Effector memory CD8-positive, alpha-beta T cell (primary cell): ENCODE results near the gene RPS6KA2.
A peak's percentile ranks its signal among the peaks of the same experiment; 100 is the strongest.

ENCODE experiments used
- ATAC-seq: fragments of 150-1000 bp; cut with Tn5 transposase; replicated peaks from 2 replicates; pipeline ENCODE4 v1.10.0; 2021; ENCODE audit warnings: mild to moderate bottlenecking, moderate library complexity
- DNase-seq, 3 experiments: peaks; one replicate each; pipeline ENCODE4 v3.0.0; 2021
- H3K27ac Mint-ChIP-seq, 2 donors: one replicate each; pipeline ENCODE4 v1.8.0; 2022; ENCODE audit warnings: mild to moderate bottlenecking in 2 of 2, mixed read lengths in 2 of 2, moderate library complexity in 2 of 2
- H3K27me3 Mint-ChIP-seq, 2 donors: one replicate each; pipeline ENCODE4 v1.8.0; 2022; ENCODE audit warnings: mixed read lengths in 2 of 2
- H3K36me3 Mint-ChIP-seq: one replicate; pipeline ENCODE4 v1.8.0; 2022; ENCODE audit warnings: mild to moderate bottlenecking, moderate library complexity, mixed read lengths; ENCODE audit not compliant: insufficient read depth
- H3K4me1 Mint-ChIP-seq, 2 donors: one replicate each; pipeline ENCODE4 v1.8.0; 2022; ENCODE audit warnings: low read depth in 2 of 2, mixed read lengths in 2 of 2
- H3K4me3 Mint-ChIP-seq, 2 donors: one replicate each; pipeline ENCODE4 v1.8.0; 2022; ENCODE audit warnings: mild to moderate bottlenecking in 2 of 2, mixed read lengths in 2 of 2, moderate library complexity in 2 of 2
- H3K9me3 Mint-ChIP-seq, 2 donors: one replicate each; pipeline ENCODE4 v1.8.0; 2022; ENCODE audit warnings: mixed read lengths in 2 of 2

Gene RPS6KA2

DNA sequence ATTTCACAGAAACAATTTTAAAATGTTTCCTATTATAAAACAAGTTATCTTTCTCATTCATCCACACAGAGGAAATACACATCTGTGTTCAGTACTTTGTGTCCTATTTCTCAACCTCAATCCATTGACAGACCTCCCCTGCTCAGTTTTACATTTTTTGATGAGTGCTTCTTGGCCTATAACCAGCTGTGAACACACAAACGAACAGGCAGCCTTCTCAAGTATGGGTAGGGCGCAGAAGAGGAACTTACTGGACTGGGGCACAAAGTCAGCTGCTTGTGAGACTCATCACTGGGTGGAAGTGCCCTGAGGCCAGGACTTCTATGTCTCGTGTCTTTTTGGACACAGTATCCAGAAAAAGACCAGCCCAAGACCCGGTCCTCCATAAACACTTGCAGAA is 2.8 kb downstream of the RPS6KA2 start:
- H3K36me3 Mint-ChIP-seq = peaks cover 16% of the 10 kb centered on the region
- DNase-seq (no peak), ATAC-seq (no peak)

GRCh38 chr6:166623318-166623717 is 3.7 kb downstream of the RPS6KA2 start:
- Mint-ChIP-seq H3K27me3 (peaks cover 35 to 52% of the 10 kb centered on the region in 2 donors), H3K36me3 (peaks cover 14% of the 10 kb centered on the region), H3K4me1 (peaks cover 10 to 13% of the 10 kb centered on the region in 2 donors), H3K27ac (no peak overlapping the region), H3K9me3 (no peaks in the 10 kb centered on the region), H3K4me3 (no peak overlapping the region)
- no peak for DNase-seq
- no peak for ATAC-seq

More for the DNA sequence above, 2.8 kb downstream of the RPS6KA2 start:
- H3K4me1 Mint-ChIP-seq = peaks cover 15 to 16% of the 10 kb centered on the region in 2 donors
- no peaks in the 10 kb centered on the region for H3K9me3 Mint-ChIP-seq
- peaks cover 38 to 61% of the 10 kb centered on the region in 2 donors for H3K27me3 Mint-ChIP-seq
- no peak overlapping the region for H3K27ac Mint-ChIP-seq
- no peak overlapping the region for H3K4me3 Mint-ChIP-seq

GRCh38 chr6:166621114-166621540 is 5.9 kb downstream of the RPS6KA2 start:
- no peak overlapping the region for H3K4me3 Mint-ChIP-seq
- H3K27ac Mint-ChIP-seq = no peak overlapping the region
- ATAC-seq (no peak), DNase-seq (no peak)
- H3K27me3 Mint-ChIP-seq = peaks cover 34 to 45% of the 10 kb centered on the region in 2 donors
- H3K36me3 Mint-ChIP-seq = no peaks in the 10 kb centered on the region
- no peaks in the 10 kb centered on the region for H3K9me3 Mint-ChIP-seq
- peaks cover 4 to 5% of the 10 kb centered on the region in 2 donors for H3K4me1 Mint-ChIP-seq

- ATAC-seq = no peak
- Mint-ChIP-seq H3K4me3 (no peak overlapping the region), H3K4me1 (peaks cover 0 to under 1% of the 10 kb centered on the region in 2 donors), H3K27me3 (peaks cover 29 to 39% of the 10 kb centered on the region in 2 donors), H3K9me3 (no peaks in the 10 kb centered on the region), H3K36me3 (no peaks in the 10 kb centered on the region), H3K27ac (no peak overlapping the region)
- DNase-seq = no peak
Measured at GRCh38 chr6:166620478-166621113, 6.5 kb downstream of the RPS6KA2 start.

DNA sequence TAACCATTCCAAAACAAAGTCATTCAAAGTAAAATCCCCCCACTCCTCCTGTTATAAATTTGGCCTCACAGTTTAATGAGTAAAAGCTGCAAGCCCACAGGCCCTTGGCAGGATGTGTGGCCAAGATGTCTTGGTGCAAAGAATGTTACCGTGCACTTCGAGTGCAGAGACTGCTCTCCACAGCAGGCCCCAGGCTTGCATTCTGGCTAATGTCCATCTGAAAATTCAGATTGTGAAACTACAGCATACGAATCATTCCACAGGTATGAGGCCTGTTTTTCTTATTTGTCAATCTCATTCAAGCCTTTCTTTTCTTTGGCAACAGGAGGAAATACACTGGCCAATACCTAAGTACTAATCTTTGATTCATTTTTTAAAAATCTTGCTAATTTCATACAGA is 7.1 kb downstream of the RPS6KA2 start:
- Mint-ChIP-seq H3K36me3 (no peaks in the 10 kb centered on the region), H3K27me3 (peaks cover 28 to 32% of the 10 kb centered on the region in 2 donors), H3K4me3 (no peak overlapping the region), H3K9me3 (no peaks in the 10 kb centered on the region), H3K27ac (no peak overlapping the region), H3K4me1 (no peaks in the 10 kb centered on the region)
- DNase-seq (no peak), ATAC-seq (no peak)

DNA sequence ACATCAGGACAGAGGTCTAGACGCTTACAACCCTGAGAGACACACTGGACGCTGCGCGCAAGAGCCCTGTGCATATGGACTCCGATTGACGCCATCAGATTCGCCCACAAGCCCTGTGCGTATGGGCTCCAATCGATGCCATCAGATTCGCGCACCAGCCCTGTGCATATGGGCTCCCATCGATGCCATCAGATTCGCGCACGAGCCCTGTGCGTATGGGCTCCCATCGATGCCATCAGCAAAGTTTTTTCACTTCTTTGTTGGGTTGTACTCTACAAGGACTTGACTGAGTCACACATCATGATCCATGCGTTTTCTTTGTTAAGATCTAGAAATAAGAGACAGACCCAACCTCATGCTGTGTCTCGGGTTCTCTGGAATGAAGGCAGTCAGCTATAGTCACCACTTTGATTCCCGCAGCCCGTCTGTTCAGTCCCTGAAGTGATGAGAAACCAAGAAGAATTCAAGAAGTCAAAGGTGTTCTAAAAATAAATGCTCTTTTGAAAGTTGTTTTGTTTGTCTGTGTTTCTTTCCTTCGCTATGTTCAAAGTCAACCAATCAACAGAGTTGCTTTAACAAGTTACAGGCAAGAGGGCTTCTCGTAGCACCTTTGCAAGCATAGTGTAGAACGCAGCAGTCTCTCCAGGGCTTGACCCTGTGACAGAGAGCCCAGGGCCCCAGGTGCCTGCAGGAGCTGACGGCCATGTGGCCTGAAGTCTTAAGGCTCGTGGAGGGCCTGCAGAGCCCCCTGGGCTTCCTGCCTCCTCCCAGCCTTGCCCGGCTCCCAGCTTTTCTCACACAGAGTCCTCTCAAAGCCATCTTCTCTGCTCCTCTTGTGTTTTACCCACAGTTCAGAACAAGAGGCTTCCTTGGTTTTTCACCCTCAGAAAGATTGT is 7.9 kb downstream of the RPS6KA2 start:
- ATAC-seq = no peak
- Mint-ChIP-seq H3K4me1 (no peaks in the 10 kb centered on the region), H3K36me3 (no peaks in the 10 kb centered on the region), H3K27me3 (peaks cover 32% of the 10 kb centered on the region in 2 donors), H3K27ac (no peak overlapping the region), H3K9me3 (no peaks in the 10 kb centered on the region), H3K4me3 (no peak overlapping the region)
- no peak for DNase-seq

- H3K36me3 Mint-ChIP-seq = no peaks in the 10 kb centered on the region
- no peaks in the 10 kb centered on the region for H3K4me1 Mint-ChIP-seq
Measured at GRCh38 chr6:166618251-166618650, 8.8 kb downstream of the RPS6KA2 start.

GRCh38 chr6:166617359-166617758 is 9.7 kb downstream of the RPS6KA2 start:
- Mint-ChIP-seq H3K4me1 (no peaks in the 10 kb centered on the region), H3K27ac (no peak overlapping the region), H3K36me3 (no peaks in the 10 kb centered on the region), H3K4me3 (no peak overlapping the region), H3K9me3 (no peaks in the 10 kb centered on the region), H3K27me3 (peaks cover 21 to 22% of the 10 kb centered on the region in 2 donors)
- ATAC-seq (no peak), DNase-seq (no peak)

More at GRCh38 chr6:166618251-166618650, 8.8 kb downstream of the RPS6KA2 start:
- no peak for DNase-seq
- no peak overlapping the region for H3K27ac Mint-ChIP-seq
- no peak overlapping the region for H3K4me3 Mint-ChIP-seq
- H3K9me3 Mint-ChIP-seq = no peaks in the 10 kb centered on the region
- peaks cover 28 to 31% of the 10 kb centered on the region in 2 donors for H3K27me3 Mint-ChIP-seq
- ATAC-seq = no peak

DNA sequence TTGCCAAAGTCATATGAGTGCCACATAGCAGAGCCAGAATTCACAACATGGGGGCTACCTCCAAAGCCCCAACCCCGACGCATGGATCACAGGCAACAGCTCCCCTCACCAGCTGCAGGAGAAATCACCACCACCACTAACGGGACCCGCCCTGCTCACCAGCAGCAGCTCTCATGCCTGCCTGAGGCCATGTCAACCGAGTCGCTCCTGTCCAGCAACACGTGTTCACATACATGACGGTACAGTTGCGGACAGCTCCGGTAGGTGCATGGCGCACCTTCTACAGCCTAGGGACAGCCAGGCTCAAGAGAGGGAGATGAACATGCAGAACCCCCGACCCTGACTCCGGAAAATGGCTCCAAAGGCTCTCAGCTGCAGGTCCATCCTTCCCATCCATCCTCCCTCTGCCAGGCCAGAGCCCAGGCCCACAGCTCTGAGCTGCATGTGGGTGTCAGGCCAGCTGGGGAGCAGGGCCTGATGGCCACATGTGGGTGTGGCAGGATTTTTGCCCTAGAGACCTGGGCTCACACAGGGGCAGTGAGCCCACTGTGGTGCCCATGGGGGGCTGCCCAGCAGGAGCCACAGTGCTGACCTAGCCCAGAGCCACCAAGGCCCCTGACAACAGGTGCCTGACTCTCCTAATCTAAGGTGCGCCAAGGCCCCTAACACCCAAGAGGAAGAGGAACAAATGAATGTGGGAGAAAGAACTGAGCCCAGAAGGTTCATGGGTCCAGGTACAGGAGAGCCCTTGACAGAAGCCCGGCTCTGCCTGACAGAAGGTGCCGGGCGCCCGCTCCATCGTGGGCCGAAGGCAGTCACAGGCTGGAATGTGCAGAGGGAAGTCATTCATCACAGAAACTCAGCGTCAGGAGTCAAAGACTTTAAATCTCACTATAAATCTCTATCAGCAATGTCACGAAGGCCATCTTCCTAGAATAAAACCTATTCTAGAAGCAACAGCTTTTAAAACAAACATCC is 10.5 kb downstream of the RPS6KA2 start:
- Mint-ChIP-seq H3K4me1 (no peaks in the 10 kb centered on the region), H3K27me3 (peaks cover 13 to 14% of the 10 kb centered on the region in 2 donors), H3K27ac (no peak overlapping the region), H3K4me3 (no peak overlapping the region), H3K36me3 (no peaks in the 10 kb centered on the region), H3K9me3 (no peaks in the 10 kb centered on the region)
- no peak for ATAC-seq
- DNase-seq = no peak

DNA sequence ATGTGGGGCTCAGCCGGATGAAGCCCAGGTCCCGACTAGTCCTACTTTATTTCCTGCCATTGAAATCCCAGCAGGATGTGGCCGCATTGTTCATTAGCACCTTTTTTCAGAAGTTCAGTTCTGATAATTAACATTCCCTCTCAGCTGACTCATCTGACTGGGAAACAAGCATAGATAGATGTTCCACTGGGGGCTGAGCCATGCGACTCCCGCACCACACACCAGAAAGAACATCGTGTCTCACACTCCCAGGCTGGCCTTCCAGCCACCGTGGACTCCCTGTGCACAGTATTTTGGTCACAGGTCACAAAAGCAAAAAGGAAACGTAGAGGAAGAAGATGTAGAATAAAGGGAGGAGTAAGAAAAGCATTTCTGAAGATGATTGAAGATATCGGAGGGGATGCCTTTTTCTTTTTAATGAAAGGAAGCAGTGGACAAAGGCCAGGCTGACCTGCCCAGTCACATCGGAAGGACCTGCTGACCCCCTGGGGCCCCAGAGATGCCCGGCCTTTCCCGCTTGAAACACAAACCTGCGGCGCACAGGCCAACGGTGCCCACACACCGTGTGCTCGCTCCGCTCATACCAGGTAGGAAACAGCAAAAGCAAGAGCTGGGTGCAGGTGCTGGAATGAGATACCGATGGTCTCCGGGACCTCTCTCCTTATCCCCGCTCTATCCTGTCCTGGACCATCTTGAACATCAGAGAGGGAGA is 11.8 kb downstream of the RPS6KA2 start:
- H3K36me3 Mint-ChIP-seq = no peaks in the 10 kb centered on the region
- peak overlapping the region; percentile 20 to 35 for H3K27ac Mint-ChIP-seq

GRCh38 chr6:166614589-166614988 is 12.5 kb downstream of the RPS6KA2 start:
- H3K36me3 Mint-ChIP-seq = no peaks in the 10 kb centered on the region
- no peak for ATAC-seq
- peaks cover 0 to 9% of the 10 kb centered on the region in 2 donors for H3K27me3 Mint-ChIP-seq
- no peaks in the 10 kb centered on the region for H3K4me1 Mint-ChIP-seq
- H3K27ac Mint-ChIP-seq = peak overlapping the region in 1 of 2 donors; percentile 20
- DNase-seq = no peak
- no peak overlapping the region for H3K4me3 Mint-ChIP-seq
- no peaks in the 10 kb centered on the region for H3K9me3 Mint-ChIP-seq

More for the DNA sequence above, 11.8 kb downstream of the RPS6KA2 start:
- no peak for DNase-seq
- no peak overlapping the region for H3K4me3 Mint-ChIP-seq
- no peak for ATAC-seq
- peaks cover under 1 to 9% of the 10 kb centered on the region in 2 donors for H3K27me3 Mint-ChIP-seq
- H3K9me3 Mint-ChIP-seq = no peaks in the 10 kb centered on the region
- H3K4me1 Mint-ChIP-seq = no peaks in the 10 kb centered on the region

DNA sequence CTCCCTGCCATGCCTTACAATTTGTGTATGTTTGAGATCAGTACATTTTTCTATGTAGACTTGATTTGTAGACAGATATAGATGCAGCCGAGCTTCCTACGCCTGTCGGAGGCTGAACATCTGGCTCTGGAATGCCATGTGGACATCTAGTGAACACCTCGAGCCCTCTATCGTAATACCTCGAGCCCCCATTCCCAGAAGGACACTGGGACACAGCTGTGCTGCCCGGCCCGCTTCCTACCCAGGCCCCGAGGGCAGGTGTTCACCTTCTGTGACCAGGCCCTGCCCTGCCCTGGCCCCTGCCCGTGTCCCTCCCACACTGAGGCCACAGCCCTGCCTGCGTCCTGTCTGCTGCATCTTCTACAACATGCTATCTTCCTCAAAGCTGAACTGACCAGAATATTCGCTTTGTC is 12.9 kb downstream of the RPS6KA2 start:
- H3K36me3 Mint-ChIP-seq = no peaks in the 10 kb centered on the region
- H3K9me3 Mint-ChIP-seq = no peaks in the 10 kb centered on the region
- ATAC-seq = no peak
- peaks cover 0 to 9% of the 10 kb centered on the region in 2 donors for H3K27me3 Mint-ChIP-seq
- no peaks in the 10 kb centered on the region for H3K4me1 Mint-ChIP-seq
- no peak overlapping the region for H3K4me3 Mint-ChIP-seq
- peak overlapping the region in 1 of 2 donors; percentile 20 for H3K27ac Mint-ChIP-seq
- DNase-seq = no peak
